HG02943 (cell line): Measurements from ENCODE around the gene ABCA1.
"Not testable (repeated sequence)": the region's sequence is repeated elsewhere in the genome, so short reads cannot be mapped to it uniquely, and the experiment has no call there.

Source experiments
- ATAC-seq: cut with Tn5 transposase; IDR thresholded peaks from one replicate; pipeline ENCODE4 v1.9.1; 2021; ENCODE audit warnings: mild to moderate bottlenecking, low read depth, moderate library complexity; ENCODE audit not compliant: unreplicated experiment

ABCA1 gene

DNA sequence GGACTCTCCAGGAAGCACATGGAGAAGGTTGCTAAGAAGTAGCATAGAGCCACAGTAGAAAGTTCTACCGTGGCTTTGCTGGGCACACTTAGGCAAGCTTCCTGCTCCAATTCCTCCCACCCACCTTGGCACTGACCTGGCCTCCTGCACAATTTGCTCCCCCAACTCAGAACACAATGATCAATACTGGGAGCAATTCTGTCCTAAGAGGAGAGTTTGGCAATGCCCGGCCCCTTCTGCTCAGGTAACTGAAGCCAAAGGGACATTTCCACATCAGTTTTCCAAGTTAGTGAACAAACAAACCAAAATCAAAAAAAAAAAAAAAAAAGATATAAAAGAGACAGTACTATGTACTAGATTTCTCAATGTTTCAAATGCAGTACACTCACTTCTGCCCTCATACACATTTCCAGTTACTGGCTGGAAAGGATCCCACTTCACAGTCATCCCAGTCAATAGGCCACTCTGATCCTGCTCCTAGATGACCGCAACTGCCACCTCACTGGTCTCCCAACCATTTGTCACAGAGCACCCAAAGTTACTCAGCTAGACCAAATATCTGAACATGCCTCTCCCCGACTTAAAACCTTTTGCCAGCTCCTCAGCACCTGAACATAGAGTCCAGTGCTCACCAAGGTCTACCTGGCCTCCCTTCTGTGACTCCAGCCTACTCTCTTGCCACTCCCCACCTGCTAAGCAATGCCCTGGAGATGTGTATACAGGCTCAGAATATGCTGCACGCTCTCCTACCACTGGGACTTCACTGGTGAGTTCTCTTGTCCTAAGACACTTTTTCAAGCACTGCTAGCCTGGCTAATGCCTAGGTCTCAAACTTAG lies 21.3 kb downstream of the ABCA1 start:
- no peak for ATAC-seq

DNA sequence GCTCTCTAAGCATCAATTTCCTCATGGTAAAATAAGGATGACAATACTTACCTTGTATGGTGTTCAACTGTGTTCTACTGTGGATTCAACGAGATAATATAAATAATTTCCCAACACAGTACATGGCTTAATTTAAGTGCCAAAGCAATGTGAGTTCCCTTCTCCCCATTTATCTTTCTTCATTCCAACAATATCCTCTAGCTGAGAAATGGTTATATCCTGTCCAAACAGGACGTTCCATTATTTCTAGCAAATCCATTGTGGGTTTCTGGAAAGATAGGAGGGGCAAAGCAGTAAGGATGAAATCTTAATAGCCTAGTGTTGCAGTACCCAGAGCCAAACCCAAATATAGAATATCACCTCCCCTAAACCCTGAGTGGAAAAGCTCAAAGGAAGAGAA lies 22.0 kb downstream of the ABCA1 start:
- no peak for ATAC-seq

DNA sequence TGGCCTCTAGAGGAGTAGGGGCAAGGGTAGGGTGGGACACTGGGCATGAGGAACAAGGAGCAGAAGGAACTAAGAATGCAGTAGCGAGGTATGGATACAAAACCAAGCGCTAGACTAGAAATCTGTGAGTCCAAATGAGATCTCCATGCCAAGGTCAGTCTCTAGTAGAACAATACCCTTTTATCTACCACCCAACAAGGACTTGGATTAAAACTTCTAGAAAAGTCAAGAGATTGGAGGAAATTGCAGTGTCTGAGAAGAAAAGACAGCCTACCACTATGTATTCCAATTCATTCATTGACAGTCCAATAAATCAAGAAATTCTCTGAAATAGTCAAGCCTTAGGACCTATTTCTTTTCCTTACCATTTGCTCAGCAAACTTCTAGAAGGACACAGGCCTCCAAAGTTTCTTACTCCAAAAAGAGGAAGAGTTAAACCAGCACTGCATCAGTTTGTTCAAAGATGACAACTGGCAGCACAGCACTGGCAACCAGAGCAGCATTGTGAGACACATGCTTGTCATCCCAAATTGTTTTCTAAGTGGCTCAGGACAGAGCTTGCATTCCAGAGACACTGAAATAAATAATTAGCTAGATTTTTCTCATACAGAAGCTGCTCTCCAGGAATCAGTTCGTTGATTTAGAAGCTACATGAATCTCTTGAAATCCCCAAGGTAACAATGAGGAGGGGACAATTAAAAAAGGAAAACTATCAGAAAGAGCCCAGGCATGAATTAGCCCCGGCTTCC lies 22.6 kb downstream of the ABCA1 start:
- no peak for ATAC-seq

DNA sequence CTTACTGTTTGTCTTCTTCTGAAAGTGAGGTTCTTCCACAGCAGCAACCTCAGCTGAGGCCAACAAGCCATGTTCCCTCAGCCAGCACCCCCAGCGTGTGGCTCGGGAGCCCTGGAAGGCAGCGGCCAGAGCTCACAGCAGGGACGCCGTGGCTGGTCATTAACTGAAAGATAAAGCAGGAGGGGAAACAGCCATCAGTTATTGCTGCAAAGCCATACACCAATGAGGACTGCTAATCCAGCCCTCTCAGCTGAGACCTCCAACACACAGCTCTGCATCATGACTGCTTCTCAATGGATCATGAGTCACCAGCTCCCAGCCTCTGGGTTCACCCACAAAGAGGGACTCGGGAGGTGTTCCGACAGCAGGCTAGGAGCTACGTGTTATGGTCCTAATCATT lies 24.3 kb downstream of the ABCA1 start:
- no peak for ATAC-seq

DNA sequence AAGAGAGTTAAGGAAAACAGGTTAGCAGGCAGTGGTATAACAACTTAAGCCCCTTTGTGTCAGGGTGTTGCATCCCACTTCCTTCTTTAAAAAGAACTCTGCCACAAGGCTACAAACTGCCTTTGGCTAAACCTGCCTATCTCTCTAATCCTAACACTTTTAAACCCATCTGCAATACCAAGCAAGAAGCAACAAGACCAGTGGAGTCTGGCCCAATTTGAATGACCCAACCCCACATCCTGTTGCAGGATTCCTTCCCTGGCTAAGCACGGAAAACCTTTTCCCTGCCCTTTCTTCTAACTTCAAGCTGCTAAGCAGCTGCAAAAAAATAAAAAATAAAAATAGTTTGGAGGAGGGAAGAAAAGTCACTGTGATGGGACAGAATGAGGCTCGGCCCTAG lies 27.1 kb downstream of the ABCA1 start:
- ATAC-seq: no peak

DNA sequence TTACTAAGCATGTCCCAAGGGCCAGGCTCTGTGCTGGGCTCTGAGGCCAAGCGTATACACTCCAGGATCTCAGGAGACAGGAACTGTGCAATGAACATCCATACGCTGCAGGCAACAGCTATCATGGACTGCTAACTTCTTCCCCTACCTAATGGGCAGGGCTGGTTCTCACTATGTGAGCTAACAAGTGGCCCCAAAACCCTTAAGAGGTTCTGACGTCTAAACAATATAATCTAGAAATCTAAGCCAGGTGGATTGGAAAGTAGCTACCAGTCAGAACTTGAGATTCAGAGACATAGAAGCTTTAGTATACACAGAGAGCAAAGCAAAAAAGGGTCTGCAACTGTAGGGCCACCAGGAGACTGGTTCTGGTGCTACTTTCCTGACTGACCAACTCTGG lies 27.6 kb downstream of the ABCA1 start:
- no peak for ATAC-seq

DNA sequence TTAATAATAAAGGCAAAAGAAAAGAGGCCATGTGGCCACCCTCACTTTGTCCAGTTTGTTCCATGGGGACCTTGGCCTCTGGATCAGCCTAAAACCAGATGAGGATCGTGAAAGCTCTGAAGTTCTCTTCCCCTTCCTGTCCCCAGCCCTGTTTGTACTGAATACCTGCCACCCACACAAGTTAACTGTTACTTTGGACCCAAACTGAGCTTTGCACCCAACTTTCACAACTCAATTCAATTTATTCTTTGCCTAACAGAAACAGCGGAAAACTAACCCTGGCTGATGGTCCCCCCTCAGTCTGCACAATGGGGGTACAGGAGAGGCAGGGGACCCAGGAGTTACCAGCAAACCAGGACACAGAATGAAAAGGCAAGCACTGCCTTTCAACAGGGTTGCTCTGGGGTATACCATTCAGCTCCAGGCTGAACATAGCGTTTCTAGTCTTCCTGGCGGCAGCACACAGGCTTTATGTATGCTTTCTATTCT lies 28.2 kb downstream of the ABCA1 start:
- ATAC-seq: no peak

DNA sequence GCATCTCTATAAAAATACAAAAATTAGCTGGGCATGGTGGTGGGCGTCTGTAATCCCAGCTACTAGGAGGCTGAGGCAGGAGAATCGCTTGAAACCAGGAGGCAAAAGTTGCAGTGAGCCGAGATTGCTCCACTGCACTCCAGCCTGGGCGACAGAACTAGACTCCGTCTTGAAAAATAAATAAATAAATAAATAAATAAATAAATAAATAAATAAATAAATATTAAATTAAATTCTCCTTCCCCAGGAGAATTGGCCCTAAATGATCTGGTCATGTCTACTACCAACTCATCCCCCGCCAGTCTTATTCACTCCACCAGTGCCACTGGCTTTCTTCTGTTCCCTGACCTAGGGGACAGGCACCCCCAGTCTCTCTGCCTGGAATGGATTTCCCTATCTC lies 29.6 kb downstream of the ABCA1 start:
- not testable (repeated sequence) for ATAC-seq

DNA sequence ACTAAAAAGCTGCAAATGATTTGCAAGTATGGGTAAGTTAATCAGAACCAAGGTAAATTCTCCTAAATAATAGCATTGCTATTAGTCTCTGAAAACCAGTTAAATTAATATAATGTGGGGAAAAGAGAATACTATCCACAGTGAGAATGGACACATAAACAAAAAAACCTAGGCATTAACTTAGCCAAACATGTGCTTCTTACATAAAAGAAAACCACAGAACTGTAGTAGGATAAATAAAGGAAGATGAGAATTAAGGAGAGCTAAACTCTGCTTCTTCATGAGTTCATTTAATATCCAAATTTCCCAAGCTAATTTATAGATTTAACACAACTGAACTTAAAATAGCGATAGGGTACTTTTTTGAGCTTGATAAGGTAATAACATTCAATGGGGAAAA lies 31.8 kb downstream of the ABCA1 start:
- no peak for ATAC-seq

DNA sequence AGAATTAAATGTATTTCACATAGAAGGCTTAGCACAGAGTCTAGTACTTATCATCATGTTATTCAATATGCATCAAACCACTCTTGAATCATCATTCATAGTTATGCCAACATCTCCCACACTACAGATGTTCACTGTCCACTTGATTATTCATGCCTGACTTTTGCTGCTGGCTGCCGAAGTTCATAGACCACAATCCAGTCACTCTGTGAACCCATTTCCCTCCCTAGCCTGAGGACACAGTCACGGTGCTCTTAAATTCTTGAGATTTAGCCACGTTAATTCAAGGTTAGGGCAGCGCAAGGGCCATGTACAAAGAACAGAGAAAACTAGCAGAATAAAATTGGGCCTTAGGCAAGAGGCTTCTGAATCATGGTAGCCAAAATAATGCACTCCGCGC lies 32.4 kb downstream of the ABCA1 start:
- ATAC-seq: no peak

DNA sequence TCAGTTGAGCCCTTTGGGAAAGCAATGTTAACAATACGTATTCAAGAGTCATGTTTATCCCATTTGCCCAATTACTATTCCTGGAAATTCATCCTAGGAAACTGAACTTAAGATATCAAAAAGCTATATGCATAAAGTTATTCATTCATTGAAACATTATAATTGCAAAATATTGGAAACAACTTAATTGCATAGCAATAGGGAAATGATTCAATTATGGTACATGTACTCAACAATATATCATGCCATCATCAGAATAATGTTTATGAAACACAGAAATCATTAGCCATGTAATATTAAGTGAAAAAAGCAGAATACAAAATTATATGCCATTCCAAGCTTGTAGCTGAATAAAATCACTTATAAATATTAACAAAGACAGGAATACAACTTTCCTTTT lies 35.3 kb downstream of the ABCA1 start:
- ATAC-seq: no peak

DNA sequence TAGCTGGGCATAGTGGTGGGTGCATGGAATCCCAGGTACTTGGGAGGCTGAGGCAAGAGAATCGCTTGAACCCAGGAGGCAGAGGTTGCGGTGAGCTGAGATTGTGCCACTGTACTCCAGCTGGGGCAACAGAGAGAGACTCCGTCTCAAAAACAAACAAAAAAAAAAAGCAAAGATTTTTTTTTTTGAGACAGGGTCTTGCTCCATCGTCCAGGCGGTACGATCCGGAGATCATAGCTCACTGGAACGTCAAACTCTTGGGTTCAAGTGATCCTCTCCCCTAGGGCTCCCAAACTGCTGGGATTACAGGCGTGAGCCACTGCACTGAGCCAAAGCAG lies 37.6 kb downstream of the ABCA1 start:
- no peak for ATAC-seq

DNA sequence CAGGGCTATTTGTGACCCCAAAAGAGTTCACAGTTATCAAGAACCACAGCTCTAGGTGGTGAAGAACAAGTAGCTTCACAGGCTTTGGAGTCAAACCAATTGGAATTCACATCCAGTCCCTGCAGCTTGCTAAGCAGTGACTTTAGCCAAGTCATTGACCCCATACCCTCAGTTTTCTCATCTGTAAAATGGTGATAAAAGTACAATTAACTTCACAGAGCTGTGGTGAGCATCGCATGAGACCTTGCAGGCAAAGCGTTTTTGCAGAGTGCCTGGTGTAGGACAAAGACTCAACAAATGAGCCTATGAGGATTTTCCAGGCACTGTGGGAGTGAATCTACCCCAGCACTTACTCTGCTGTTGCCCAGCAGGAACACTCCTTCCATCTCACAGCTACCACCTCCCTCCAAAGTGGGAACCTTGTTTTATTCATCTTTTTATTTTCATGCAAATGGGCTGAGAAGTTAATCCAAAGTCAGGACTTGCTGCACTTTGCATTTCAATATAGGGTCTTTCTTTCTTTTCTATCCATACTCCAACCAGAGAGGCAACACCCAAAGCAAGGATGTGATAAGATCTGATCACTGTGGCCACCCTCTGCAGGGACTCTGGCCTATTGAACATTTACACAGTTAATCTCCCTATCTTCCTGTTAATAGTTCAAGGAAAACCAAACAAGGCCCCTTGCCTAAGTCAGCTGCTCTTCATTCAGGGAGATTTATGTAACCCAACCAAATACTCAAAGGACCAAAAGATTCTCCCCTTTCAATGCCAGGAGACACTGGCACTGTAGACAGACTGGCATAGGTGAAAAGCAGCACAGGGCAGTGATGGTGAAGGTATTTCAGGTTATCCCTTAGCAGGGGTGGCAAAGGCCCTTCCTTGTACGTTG lies 41.9 kb downstream of the ABCA1 start:
- no peak for ATAC-seq

DNA sequence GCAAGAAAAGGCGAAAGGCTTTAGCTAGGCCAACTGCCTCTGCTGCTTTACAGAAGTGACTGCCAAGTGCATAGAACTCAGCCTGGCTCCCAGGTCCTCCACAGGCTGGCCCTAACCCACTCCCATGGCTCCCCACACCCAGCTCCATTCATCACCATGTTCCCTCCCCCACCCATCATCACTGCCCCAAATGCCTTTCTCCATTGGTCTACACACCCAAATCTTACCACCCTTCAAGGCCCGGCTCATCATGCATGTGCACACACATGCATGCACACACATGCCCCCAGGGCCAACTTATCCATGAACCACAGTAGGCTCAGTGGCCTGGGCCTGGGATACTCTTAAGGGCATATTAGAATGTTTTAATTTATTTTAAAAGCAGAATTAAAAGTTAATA lies 44.8 kb downstream of the ABCA1 start:
- ATAC-seq: no peak

DNA sequence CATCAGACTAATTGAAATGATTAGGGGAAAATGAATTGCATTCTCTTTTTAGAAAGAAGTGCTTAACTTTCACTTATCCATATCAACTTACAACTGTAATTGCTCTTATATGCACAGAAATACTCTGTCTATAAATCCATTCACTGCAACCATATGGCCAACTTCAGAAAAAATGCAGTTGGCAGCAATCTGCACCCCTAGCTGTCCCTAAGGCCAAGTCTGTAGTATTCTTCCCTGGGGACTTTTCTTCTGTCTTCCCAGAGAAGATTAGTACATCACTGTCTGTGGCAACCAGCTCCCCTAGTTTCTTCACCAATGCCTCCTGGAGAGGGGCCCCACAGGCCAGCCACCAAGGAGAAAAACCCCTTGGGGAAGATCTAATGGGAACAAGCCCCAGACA lies 45.4 kb downstream of the ABCA1 start:
- no peak for ATAC-seq

DNA sequence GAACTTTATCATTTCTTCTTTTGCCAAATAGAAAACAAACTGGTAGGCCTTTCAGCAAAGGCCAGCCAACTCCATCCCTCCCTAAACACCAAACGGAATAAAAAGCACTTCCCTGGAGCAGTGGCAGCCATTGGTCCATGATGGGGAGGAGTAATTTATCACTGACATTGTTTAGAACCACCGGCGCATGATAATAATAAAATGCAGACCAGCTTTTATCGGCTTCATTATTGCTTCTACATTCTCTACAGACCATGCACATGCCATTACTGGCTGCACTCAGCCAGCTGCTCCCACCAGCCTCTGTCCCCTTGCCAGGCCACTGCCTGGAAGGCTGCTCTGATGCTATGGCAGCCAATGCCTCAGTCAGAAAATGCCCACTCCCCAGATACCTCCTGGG lies 45.9 kb downstream of the ABCA1 start:
- no peak for ATAC-seq

DNA sequence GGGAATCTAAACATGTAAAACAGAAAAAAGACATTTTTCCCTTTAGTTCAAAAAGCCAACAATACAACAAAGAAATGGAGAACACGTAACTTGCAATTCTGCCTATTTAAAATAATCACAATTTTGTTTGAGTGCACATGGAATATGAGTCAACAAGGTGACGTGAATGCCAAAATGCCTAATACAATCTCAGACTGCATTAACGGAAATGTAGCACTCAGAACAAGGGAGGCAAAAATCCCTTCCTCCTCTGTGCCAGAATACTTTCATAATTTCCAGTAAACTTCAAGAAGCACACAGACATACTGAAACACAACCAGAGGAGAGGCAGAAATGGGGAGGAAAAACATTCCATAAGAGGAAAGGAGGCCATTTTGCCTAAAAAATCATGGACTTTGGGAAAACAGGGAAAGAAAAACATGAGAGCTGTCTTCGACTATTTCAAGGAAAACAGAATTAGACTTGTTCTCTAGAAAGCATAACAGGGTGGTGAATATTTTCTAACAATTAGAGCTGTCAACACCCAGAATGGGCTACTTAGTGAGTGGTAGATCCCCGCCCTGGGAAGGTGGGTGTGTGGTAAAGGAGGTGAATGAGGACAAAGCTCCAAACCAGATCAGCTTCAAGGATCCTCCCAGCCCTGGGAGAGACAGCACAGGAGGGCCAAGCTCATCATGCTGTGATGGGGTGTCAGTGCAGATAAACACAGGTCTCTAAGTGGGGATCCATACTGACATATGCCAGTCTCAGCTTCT lies 48.2 kb downstream of the ABCA1 start:
- ATAC-seq: no peak

DNA sequence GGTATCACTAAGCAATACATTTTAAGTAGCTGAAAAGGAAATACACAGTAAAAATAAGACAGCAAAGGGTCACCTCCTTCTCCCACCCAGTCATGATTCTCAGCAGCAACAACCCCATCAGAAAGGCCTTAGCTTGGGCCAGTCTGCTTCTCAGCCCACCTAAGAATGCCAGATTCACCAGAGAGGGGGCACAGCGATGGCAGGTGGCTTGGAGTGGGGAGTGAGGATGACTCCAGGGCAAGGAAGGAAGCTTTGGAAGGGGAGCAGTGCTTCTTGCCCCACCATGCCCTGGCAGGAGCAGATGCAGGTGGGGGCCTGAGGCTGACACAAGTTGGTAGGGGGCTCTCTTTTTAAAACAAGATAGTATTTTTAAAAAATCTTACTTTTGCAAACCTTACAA lies 51.4 kb downstream of the ABCA1 start:
- ATAC-seq: no peak

DNA sequence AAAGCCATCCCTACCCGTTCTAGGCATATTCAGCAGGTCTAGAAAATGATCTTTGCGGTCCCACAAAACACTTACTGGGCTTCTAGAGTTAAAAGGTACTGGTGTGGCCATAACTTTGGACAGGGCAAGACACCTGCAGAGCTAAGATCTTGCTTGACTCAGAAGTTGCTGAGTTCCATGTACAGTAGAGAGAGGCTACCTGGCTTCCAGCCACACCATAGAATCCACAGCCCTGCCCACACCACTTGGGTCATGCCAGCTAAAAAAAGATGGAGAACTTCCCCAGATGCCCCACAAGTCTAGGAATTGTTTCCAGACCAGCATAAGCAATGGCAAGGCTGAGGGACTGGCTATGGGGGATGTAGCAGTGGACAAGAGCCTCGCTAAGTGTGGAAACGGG lies 52.1 kb downstream of the ABCA1 start:
- ATAC-seq: no peak

DNA sequence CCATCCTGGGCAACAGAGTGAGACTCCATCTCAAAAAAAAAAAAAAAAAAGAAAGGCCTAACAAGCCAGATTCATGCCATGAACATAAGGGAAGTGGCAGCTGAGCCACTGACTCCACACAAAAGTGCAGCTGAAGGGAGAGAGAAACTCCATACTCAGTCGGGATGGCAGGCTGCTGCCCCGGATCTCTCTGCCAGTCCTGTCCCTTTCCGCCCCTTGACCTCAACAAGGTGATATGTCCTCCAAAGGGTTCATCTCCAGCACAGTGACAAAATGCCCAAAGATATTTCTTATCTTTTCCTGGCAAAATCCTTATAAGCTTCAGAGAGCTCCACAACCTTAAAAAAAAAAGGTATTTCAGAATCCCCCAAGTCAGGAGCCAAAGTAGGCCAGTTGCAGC lies 52.6 kb downstream of the ABCA1 start:
- ATAC-seq: no peak
